DND-41 (cell line): Measurements from ENCODE around the gene CCNJL.

ENCODE experiments used
- ATAC-seq: fragments of 200-7000 bp; cut with Tn5 transposase; 3 replicates; pipeline ENCODE4 v1.9.1; 2021; ENCODE audit warnings: low read depth; ENCODE audit not compliant: insufficient read depth
- DNase-seq: peaks from one replicate; pipeline ENCODE4 v3.0.0-alpha.2; 2020
- H2AFZ ChIP-seq: 2 replicates; pipeline ENCODE4 v1.6.0; 2012; ENCODE audit warnings: low read depth, low read length
- H3K27ac ChIP-seq: 2 replicates; pipeline ENCODE4 v1.5.1; 2012; ENCODE audit warnings: low read length, inconsistent platforms
- H3K27me3 ChIP-seq: fragments of 200-600 bp; sonication (generic); 2 replicates; pipeline ENCODE4 v1.6.0; 2012; ENCODE audit warnings: low read length, mild to moderate bottlenecking, inconsistent platforms; ENCODE audit not compliant: insufficient read depth, poor library complexity
- H3K36me3 ChIP-seq: 2 replicates; pipeline ENCODE4 v1.5.1; 2012; ENCODE audit warnings: low read length, inconsistent platforms; ENCODE audit not compliant: insufficient read depth
- H3K4me1 ChIP-seq: 2 replicates; pipeline ENCODE4 v1.5.1; 2012; ENCODE audit warnings: mild to moderate bottlenecking, low read length; ENCODE audit not compliant: insufficient read depth
- H3K4me2 ChIP-seq: 2 replicates; pipeline ENCODE4 v1.6.0; 2012; ENCODE audit warnings: mild to moderate bottlenecking, moderate library complexity, low read length, inconsistent platforms; ENCODE audit not compliant: insufficient read depth
- H3K4me3 ChIP-seq, 2 experiments: fragments of 200-600 bp in 1 of 2; shearing (Covaris generic) in 1 of 2; 2 replicates each; pipeline ENCODE4 v1.5.1; 2012 to 2016; ENCODE audit warnings: inconsistent platforms in 2 of 2, low read length in 2 of 2, mild to moderate bottlenecking in 2 of 2, low read depth in 1 of 2, moderate library complexity in 1 of 2
- H3K79me2 ChIP-seq: 2 replicates; pipeline ENCODE4 v1.6.0; 2012; ENCODE audit warnings: low read length, inconsistent platforms; ENCODE audit not compliant: insufficient read depth
- H3K9ac ChIP-seq: 2 replicates; pipeline ENCODE4 v1.6.0; 2012; ENCODE audit warnings: low read depth, mild to moderate bottlenecking, inconsistent platforms, low read length, moderate library complexity
- H3K9me3 ChIP-seq: 2 replicates; pipeline ENCODE4 v1.5.1; 2012; ENCODE audit warnings: low read length, moderate library complexity, mild to moderate bottlenecking, inconsistent platforms; ENCODE audit not compliant: insufficient read depth, severe bottlenecking
- H4K20me1 ChIP-seq: 2 replicates; pipeline ENCODE4 v1.6.0; 2012; ENCODE audit warnings: low read length; ENCODE audit not compliant: insufficient read depth
- EZH2 ChIP-seq: IDR thresholded peaks from 3 replicates; pipeline ENCODE4 v1.6.1; 2012; ENCODE audit warnings: borderline replicate concordance, low read depth, mild to moderate bottlenecking, moderate library complexity, low read length, inconsistent platforms; ENCODE audit not compliant: severe bottlenecking
- TF ChIP-seq, protein P1 (sequence below): IDR thresholded peaks from 2 replicates; pipeline ENCODE4 v1.5.1; 2012; ENCODE audit warnings: borderline replicate concordance, low read length, moderate library complexity, mild to moderate bottlenecking; ENCODE audit not compliant: poor library complexity, severe bottlenecking; ENCODE audit errors: extremely low read depth

CCNJL gene

DNA sequence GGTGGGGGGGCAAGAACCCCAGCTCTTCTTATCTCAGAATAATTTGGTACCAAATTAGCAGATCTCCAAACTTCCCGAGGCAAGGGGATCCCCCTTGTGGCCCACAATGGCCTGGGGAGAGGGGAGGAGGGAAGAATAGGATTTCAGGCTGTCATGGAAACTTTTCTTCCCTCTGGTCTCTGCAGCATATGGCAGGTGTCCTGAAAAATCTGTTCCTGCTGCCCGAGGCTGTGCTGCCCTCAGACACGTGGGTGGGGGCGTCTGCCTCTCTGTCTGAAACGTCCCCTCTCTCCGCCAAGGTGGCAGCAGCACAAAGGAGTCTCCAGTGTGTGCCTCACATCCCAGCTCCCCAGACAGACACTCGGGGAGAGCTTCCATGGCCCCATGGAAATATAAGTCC is 34.0 kb downstream of the CCNJL start:
- ATAC-seq (no peak), DNase-seq (no peak)
- Histone ChIP-seq H3K9ac (no peak overlapping the region), H3K36me3 (no peaks in the 10 kb centered on the region), H4K20me1 (no peaks in the 10 kb centered on the region), H3K4me2 (no peak overlapping the region), H3K79me2 (no peaks in the 10 kb centered on the region), H2AFZ (no peak overlapping the region), H3K27ac (no peak overlapping the region), H3K9me3 (no peaks in the 10 kb centered on the region), H3K4me3 (no peak overlapping the region), H3K4me1 (no peaks in the 10 kb centered on the region), H3K27me3 (no peaks in the 10 kb centered on the region)
- TF ChIP-seq EZH2 = no peak
- TF ChIP-seq, protein P1, sequence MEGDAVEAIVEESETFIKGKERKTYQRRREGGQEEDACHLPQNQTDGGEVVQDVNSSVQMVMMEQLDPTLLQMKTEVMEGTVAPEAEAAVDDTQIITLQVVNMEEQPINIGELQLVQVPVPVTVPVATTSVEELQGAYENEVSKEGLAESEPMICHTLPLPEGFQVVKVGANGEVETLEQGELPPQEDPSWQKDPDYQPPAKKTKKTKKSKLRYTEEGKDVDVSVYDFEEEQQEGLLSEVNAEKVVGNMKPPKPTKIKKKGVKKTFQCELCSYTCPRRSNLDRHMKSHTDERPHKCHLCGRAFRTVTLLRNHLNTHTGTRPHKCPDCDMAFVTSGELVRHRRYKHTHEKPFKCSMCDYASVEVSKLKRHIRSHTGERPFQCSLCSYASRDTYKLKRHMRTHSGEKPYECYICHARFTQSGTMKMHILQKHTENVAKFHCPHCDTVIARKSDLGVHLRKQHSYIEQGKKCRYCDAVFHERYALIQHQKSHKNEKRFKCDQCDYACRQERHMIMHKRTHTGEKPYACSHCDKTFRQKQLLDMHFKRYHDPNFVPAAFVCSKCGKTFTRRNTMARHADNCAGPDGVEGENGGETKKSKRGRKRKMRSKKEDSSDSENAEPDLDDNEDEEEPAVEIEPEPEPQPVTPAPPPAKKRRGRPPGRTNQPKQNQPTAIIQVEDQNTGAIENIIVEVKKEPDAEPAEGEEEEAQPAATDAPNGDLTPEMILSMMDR = no peak

- Histone ChIP-seq H3K9ac (no peak overlapping the region), H3K36me3 (no peaks in the 10 kb centered on the region), H3K4me2 (no peak overlapping the region), H3K4me3 (no peak overlapping the region), H2AFZ (no peak overlapping the region), H3K9me3 (no peaks in the 10 kb centered on the region), H4K20me1 (no peaks in the 10 kb centered on the region), H3K27ac (no peak overlapping the region), H3K79me2 (no peaks in the 10 kb centered on the region), H3K4me1 (peaks cover 19% of the 10 kb centered on the region), H3K27me3 (no peaks in the 10 kb centered on the region)
- ATAC-seq = no peak
- no peak for DNase-seq
- TF ChIP-seq EZH2 = no peak
- TF ChIP-seq, protein P1 = no peak
Observed at GRCh38 chr5:160274483-160274931, 37.9 kb downstream of the CCNJL start.

DNA sequence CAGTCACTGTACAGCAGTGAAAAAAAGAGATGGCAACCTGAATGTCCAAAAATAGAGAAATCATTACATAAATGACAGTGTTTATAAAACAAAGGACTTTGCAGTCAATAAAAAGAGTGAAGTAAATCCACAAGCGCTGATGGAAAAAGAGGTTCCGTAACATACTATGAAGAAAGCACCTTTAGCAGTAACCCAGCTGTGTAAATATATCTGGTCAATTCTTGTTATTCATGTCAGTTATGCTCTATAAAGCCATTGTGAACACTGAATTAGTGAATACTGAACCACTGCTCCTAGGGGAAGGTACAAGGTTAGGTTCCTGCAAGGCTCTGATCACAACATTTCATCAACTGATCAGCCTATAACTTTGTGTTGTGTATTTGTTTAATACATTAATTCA is 39.5 kb downstream of the CCNJL start:
- Histone ChIP-seq H3K36me3 (no peaks in the 10 kb centered on the region), H2AFZ (no peak overlapping the region), H4K20me1 (no peaks in the 10 kb centered on the region), H3K27me3 (no peaks in the 10 kb centered on the region), H3K27ac (no peak overlapping the region), H3K9ac (no peak overlapping the region), H3K9me3 (no peaks in the 10 kb centered on the region), H3K4me3 (no peak overlapping the region), H3K4me2 (no peak overlapping the region), H3K4me1 (peaks cover 19% of the 10 kb centered on the region), H3K79me2 (no peaks in the 10 kb centered on the region)
- DNase-seq (no peak), ATAC-seq (no peak)
- TF ChIP-seq, protein P1 = no peak

DNA sequence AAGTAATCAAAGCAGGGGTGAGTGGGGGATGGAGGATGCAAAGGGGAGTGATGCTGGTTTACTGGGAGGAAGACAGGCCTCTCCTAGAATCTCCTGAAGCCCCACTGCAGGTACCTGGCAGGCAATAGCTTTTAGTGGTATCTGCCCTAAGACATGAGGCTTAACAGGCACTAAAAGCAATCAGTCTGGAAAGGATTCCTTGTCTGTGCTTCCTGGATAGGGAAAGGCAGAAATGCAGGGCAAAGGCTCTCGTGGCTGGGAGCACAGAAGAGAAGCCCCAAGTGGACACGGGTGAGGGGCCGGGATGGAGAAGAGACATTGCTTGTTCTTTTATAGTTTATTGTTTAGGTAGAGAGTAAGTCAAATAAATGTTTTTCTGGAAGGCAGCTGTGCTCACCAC is 40.1 kb downstream of the CCNJL start:
- Histone ChIP-seq H3K4me1 (peaks cover 19% of the 10 kb centered on the region), H3K9me3 (no peaks in the 10 kb centered on the region), H3K27ac (peak overlapping the region; percentile 76; the same call in 1 of the 2 replicates), H2AFZ (no peak overlapping the region), H3K27me3 (no peaks in the 10 kb centered on the region), H3K4me2 (no peak overlapping the region), H3K9ac (no peak overlapping the region), H3K4me3 (no peak overlapping the region), H3K79me2 (no peaks in the 10 kb centered on the region), H4K20me1 (no peaks in the 10 kb centered on the region), H3K36me3 (no peaks in the 10 kb centered on the region)
- DNase-seq (no peak), ATAC-seq (no peak)
- no peak for TF ChIP-seq EZH2
- TF ChIP-seq, protein P1 = no peak
